NCI-H2196 (cell line): ENCODE measurements around the gene ETV5.

Experiments used
- DNase-seq: peaks from one replicate; lab custom pipeline; 2025; ENCODE audit not compliant: unreplicated experiment; lab: John Stamatoyannopoulos, UW

ETV5 gene

DNA sequence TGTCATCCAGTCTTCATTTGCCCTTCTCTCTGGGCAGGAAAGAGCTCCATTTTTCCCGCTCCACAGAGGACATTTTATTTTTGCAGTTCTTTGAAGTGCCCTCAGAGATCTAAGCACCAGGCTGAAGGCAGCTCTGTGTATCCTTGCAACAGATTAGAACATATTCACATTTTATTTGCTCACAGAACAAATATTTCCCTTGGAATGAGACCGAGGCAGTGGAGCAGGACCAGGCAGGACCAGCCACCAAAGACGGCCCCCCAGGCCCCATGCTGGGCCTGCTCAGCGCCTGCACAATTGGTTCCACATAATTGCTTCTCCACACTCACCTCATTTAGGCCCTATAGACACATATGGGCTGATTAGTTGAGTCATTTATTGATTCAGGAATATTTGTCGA is 15.7 kb upstream of the ETV5 start:
- DNase-seq, result no peak

- no peak for DNase-seq
Measured at GRCh38 chr3:186123012-186123411, 14.1 kb upstream of the ETV5 start.

DNA sequence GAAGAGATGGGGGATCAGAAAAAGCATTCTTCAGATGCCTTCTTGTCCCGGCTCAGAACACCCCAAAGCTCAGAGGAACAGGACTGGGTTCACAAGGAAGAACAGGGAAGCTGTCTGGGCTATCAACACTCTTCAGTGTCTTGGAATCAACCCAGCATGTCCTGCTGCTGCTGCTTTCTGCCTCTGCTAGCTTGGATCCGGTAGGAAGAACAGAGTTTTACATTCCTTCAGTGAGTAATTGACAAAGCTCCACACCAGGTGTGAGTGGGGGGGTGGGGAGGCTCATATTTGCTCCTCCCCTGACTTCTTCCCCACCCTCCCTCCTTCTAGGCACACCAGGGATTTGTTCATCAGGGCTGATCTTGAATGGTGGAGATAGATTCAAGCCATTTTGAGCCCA is 13.1 kb upstream of the ETV5 start:
- no peak for DNase-seq

DNA sequence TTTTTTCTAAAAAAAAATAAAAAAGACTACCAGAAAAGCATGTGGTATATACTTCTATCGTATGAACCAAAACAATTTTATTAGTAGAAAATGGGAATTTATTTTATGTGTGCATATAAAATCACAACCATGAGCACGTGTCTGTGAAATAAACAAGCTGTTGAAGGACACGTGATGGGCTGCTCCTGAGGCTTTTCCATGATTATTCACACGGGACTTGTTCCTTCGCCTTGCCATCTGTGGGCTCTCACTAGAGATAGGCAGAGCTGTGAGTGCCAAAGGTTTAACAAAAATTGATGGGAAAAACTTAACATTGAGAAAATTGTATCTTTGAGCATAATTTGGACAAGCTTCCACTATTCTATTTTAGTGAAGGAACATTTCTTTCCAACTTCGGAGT is 12.4 kb upstream of the ETV5 start:
- DNase-seq, result no peak

GRCh38 chr3:186119499-186119898 is 10.6 kb upstream of the ETV5 start:
- no peak for DNase-seq

DNA sequence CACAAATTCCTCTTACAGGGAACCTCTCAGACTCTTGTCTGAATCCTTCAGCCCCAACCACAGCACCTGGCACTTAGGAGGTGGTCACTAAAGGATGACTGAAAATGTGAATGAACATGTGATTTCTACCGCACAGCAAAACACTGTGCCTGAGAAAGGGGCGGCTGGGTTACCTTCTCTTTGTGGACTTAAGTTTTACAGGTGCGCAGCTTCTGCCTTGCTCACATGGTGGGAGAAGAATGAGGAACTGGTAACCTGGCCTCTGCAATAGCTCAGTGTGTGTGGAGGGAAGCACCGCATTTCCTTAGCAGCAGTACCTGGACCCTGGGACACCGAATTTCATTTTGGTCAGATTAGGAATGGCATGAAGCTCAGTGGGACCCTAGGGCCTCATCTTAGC is 9.8 kb upstream of the ETV5 start:
- no peak for DNase-seq

- no peak for DNase-seq
Measured at GRCh38 chr3:186117521-186118134, 8.7 kb upstream of the ETV5 start.

GRCh38 chr3:186115239-186115996 is 6.5 kb upstream of the ETV5 start:
- DNase-seq, result no peak

DNA sequence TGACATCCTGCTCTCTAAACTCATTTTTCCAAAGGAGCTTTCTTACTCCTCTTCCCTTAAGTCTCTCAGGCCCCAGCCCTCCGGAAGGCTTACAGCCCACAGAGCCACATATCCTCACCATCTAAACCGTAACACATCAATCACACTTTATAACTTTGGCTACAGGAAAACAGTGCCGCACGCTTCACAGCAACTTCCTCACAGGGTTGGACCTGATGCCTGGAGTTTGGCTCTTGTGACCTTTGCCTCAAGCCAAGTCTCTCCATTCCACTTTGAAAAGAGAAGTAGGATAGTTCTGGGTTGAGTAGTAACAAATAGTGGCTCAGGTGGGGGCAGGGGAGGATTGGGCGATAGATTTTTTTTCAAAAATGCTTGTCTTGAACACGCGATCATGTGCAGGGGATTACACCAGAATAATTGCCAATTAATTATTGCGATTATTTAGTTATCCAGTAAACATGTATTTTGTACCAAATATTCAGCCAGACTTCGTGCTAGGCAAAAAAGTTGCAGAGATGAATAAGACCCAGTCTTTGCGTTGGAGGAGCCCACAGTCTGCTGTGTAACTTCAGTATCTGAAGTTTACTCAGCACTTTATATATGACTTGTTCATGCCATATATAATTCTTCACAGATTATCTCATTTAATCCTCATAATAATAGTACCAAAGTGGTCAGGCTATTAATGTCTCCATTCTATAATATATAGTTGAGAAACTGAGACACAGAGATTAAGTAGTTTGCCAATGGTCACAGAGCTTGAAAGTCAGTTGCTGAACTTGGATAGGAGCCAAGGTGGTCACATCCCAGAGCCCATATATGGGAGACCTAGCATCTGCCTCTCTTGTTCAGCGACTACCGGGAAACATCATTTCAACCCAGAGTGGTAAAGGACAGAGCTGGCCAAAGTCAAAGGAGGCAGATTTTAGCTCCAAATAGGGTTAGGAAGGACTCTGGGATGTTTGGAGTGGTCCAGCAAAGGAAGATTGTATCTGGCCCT is 2.4 kb upstream of the ETV5 start:
- no peak for DNase-seq

DNA sequence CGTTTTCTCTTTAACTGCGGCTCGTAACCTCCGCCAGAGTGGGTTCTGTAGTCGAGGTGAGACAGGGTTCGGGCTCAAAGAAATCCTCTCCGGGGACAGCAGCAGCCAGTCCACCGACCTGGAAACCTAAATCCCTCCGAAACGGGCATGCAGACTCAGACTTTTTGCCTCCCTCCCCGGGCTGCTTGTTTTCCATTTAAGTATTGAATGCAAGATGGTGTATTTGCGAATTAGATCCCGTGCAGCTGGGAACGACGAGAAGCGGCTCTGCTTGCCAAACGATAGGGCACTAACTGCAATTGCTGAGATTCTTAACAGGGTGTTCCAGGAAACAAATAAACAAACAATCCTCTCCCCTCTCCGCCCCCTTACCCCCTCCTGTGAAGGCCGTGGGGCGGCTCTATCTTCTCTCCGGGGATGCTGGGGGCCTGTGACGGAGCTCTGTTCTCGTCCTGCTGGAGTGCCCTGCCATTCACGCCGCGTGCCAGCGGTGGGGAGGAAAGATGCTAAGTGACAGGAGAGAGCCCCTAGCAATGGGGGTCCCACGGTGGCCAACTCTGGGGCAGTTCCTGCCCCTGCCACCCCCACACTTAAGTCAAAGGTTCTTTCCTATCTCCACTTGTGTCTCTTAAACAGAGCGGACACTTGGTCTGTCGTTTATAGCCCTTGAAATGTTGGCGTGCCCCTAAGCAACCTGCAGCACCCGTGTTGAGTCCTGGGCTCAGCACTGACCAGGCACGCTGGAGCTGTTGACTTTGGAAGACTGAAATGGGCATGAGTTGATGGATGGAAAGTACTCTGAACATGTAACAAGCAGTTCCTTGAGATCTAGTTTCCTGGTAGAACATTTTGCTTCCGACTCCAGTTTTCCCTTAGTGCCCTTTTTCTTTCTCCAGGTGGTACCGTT is 1.3 kb upstream of the ETV5 start:
- no peak for DNase-seq

DNA sequence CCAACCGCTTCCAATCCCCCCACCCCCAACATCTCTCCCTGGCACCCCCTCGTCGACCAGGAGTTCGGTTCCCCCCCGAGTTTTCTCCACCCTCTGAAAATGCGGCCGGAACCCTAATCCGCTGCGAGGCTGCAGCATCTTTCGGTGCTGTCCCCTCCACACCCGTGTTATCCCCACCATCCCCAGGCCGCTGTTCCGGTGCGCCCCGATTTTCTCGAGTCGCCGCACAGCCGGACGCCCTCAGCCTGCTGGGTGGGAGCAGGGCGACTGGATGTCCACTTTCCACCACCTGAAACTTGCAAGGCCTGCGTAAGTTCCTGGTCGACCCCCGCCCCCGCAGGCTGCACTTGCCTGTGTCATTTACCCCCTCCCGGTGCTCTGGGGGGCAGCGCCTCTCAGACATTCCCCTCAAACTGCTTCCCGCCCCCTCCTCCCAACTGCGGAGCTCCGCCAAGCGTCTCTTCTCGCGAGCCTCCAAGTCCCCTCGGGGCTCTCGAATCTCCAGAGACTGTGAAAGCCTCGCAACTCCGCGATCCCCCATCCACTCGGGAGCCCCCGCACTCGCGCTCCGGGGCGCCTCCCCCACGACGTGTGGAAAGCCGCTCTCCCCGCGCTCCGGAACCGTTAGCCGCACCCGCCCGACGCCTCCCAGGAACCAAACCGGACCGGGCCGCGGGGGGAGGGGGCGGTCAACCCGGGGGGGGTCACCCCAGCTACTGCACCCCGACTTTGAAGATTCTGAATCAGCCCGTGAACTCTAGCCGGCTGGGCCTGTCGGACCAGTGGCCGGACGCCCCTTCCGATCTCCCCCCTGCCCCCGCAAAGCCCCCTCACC is 566 bp downstream of the ETV5 start:
- peak; percentile 74 for DNase-seq

DNA sequence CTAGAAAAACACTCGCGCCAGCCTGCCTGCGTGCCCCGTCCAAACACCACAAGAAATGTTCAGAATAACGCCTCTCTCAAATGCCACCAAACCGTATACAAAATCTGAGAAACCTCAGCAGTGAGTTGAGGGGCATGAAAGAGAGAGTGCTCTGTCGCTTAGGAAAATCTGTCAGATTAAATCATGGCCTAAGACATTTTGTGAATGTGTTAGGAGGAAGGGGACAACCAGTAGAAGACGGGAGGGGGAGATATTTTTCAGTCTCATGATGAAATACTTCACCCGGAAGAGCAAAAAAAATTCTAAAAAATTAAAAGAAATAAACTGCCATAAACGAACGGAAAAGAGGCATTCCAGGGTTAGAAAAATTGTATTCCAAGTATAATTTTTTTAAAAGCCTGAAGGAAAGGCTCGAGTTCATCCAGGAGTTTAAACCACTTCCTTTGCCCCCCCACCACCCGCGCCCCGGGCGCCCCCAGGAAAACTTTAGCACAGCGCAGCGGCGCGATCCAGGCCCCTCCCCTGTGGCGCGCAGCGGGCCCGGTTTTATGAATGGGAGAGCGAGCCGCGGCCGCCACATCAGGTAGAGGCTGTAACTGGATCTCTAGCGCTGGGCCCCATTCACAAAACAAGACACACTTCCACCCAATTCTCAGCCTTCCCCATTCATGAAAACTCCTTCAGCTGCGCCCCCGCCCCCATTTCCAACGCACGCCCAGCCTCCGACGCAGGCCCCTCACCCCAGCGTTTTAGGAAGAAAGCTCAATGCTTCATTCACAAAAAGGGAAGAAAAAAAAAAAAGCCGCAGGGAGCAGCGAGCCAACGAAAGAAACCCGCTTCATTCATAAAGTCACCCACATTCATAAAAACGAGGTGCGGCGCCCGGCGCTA is 1.4 kb downstream of the ETV5 start:
- DNase-seq, result peak; percentile 93

DNA sequence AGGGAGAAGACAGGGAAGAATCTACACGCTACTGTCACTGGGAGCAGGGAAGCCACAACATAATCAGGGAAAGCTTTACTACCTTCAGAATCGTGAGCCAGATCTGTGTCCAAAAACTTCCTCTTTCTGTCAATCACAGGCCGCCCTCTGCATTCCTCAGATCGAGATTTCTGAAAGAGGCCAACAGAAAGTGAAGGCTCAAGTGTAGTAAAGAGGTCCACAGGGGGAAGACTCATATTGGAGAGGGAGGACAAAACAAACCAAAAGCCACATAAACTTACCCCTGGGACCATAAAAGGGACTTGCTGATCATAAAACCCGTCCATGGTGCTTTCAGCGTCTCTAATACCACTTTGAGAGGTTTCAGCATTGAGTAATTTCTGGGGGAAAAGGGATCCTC is 3.3 kb downstream of the ETV5 start:
- DNase-seq, result no peak

GRCh38 chr3:186102687-186103086 is 6.2 kb downstream of the ETV5 start:
- DNase-seq, result no peak

GRCh38 chr3:186100398-186100797 is 8.5 kb downstream of the ETV5 start:
- DNase-seq, result no peak

- DNase-seq, result peak; percentile 91
Measured at GRCh38 chr3:186099178-186099577, 9.7 kb downstream of the ETV5 start.

- no peak for DNase-seq
Measured at GRCh38 chr3:186098740-186099139, 10.1 kb downstream of the ETV5 start.

DNA sequence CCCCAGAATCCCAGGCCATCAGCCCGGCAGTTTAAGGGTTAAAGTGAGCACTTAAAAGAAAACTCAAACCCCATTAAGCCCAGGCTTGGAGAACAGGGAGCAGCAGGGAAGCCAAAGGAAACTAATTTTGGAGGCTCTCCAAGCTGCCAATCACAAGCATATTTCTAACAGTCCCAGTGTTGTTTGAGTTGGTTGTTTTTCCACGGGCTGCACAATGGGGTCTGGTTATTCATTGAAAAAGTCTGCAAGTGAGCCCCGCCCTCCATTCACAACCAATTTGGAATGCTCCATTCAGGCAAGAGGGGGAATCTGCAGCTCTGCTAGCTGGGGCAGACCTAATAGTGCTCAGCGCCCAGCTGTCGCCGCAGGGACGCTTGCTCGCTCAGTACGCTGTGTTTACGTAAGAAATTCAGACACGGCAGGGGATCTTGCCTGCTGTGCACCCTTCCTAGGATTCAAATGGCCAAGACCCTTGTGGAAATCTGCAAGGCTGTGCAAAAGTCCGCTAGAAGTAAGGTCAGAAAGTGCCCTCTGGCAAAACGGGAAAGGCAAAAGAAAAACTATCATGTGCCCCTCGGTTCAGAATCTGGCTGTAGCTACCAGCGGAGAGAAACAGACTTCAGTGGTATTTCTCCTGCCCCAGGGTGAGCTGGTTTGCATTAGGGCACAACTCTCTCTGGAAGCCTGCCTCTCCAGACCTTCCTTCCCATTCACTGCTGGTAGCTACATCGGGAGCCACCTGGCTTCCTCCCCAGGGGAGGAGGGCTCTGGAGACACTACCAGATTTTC is 11.0 kb downstream of the ETV5 start:
- DNase-seq, result peak; percentile 96
